ENCODE data around the gene LMTK3.

The LMTK3 gene

DNA sequence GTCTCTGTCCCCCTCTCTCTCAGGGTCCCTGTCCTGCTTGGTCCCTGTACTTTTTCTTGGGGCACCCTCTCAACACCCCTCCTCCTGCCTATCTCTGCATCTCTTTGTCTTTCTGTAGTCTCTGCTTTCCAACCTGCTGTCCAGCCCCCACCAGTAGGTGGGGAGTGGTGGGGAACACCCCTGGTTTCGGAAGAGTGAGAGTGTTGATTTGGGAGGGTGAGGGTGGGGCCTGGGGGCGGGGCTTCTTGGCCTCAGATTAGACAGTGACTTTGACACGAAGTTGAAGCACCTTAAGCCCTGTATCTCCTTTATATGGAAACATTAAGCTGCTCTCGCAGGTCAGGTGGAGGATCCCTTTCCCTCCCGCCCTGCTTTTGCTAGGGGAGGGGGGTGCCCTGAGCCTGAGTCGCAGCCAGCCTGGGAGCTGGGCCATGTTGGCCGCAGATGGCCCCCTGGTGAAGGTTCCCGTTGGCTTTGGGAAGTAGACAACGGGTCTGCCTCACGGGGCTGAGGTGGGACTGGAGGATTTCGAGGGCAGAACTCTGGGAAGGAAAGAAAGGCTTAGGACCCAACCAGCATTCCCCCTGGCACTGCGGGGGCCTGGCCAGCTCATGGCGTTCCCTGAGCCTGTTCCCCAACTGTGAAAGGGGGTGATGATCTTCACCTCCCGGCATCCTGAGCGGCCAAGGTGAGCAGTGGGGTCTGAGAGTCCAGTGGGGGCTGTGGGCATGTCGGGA lies 56.3 kb downstream of the LMTK3 start, which contains the start of gene KCNJ14:
TSS of gene KCNJ14 (plus strand) at position 404 of the 737 bp plus-strand sequence. CDS start 6,151 bp downstream, outside the sequence.
- Histone ChIP-seq H3K9ac (ENCODE audit: low read length) (no peak within 1 kb of the TSS), H3K4me1 (ENCODE audit: control insufficient read depth, insufficient read depth, low read depth, low read length) (peaks cover 4% of the 10 kb centered on the region), H3K4me2 (ENCODE audit: low read length, poor library complexity, severe bottlenecking) (no peak within 1 kb of the TSS), H4K91ac (ENCODE audit: low read length) (no peak within 1 kb of the TSS), H2AFZ (ENCODE audit: low read depth, low read length) (no peak within 1 kb of the TSS), H2BK120ac (ENCODE audit: low read depth, low read length) (no peak within 1 kb of the TSS), H2BK5ac (ENCODE audit: low read depth, low read length, poor library complexity, severe bottlenecking) (no peak within 1 kb of the TSS), H2AK5ac (ENCODE audit: low read length, severe bottlenecking) (no peak within 1 kb of the TSS), H3K36me3 (ENCODE audit: control insufficient read depth in 1 of 2, insufficient read depth in 2 of 2, low read depth in 1 of 2, low read length in 2 of 2) (peaks cover 56 to 68% of the 10 kb centered on the region in 2 experiments), H2BK12ac (ENCODE audit: low read length in 2 of 2) (no peak within 1 kb of the TSS), H3K4ac (ENCODE audit: low read depth in 1 of 2, low read length in 2 of 2) (no peak within 1 kb of the TSS), H3K27ac (ENCODE audit: low read length, poor library complexity, severe bottlenecking) (no peak within 1 kb of the TSS), H3K14ac (ENCODE audit: low read length in 2 of 2) (no peak within 1 kb of the TSS), H3K18ac (ENCODE audit: low read depth in 1 of 2, low read length in 2 of 2) (no peak within 1 kb of the TSS), H3K4me3 (ENCODE audit: insufficient read depth in 1 of 2, low read depth in 1 of 2, low read length in 2 of 2) (no peak within 1 kb of the TSS), H3K27me3 (ENCODE audit: control insufficient read depth in 1 of 2, insufficient read depth in 1 of 2, low read length in 2 of 2) (no peaks in the 10 kb centered on the region), H3K9me3 (ENCODE audit: control insufficient read depth, low read length) (no peaks in the 10 kb centered on the region), H3K79me1 (replicated peaks; ENCODE audit: low read length, poor library complexity, severe bottlenecking) (peaks cover 51% of the 10 kb centered on the region), H2BK15ac (ENCODE audit: low read depth, poor library complexity, severe bottlenecking) (no peak within 1 kb of the TSS), H4K8ac (ENCODE audit: low read length) (no peak within 1 kb of the TSS), H3K23ac (ENCODE audit: low read length in 2 of 2) (no peak within 1 kb of the TSS)
- DNase-seq: no peak
- 91% methylated on average over 13 of the region's 16 CpGs for WGBS

DNA sequence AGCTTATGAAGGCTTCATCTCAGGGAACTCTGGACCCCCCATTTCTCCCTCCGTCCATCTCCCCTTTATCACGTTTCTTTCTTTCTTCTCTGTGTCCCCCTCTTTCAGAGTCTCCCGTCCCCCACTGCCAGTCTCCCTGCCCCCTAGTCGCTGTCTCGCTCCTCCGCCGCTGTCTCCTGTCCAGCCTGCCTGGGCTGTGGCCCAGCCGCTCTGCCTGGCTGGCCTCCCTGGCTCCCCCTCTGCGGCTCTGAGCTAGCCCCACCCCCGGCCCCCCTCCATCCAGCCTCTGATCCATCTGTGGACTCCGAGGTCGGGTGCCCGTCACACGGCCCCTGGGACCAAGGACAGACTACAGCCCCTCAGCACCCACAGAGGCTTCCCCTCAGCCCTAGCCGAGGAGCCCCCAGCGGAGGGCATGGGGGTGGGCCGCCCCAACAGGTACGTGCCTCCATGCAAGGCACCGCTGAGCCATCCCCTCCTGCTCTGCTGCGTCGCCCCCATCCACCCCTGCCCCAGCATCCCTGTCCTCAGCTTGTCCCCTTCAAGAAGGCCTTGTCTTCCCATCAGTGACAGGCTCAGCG lies 57.4 kb downstream of the LMTK3 start:
- Histone ChIP-seq H2BK120ac (ENCODE audit: low read depth, low read length) (no peak overlapping the region), H2BK12ac (ENCODE audit: low read length in 2 of 2) (no peak overlapping the region), H3K36me3 (ENCODE audit: control insufficient read depth in 1 of 2, insufficient read depth in 2 of 2, low read depth in 1 of 2, low read length in 2 of 2) (peaks cover 67 to 79% of the 10 kb centered on the region in 2 experiments), H2BK5ac (ENCODE audit: low read depth, low read length, poor library complexity, severe bottlenecking) (no peak overlapping the region), H3K27ac (ENCODE audit: low read length, poor library complexity, severe bottlenecking) (no peak overlapping the region), H3K23ac (ENCODE audit: low read length in 2 of 2) (no peak overlapping the region), H2AK5ac (ENCODE audit: low read length, severe bottlenecking) (no peak overlapping the region), H3K14ac (ENCODE audit: low read length in 2 of 2) (no peak overlapping the region), H2AFZ (ENCODE audit: low read depth, low read length) (no peak overlapping the region), H4K8ac (ENCODE audit: low read length) (no peak overlapping the region), H3K9ac (ENCODE audit: low read length) (no peak overlapping the region), H3K4me1 (ENCODE audit: control insufficient read depth, insufficient read depth, low read depth, low read length) (peaks cover 4% of the 10 kb centered on the region), H3K9me3 (ENCODE audit: control insufficient read depth, low read length) (no peaks in the 10 kb centered on the region), H3K4me3 (ENCODE audit: insufficient read depth in 1 of 2, low read depth in 1 of 2, low read length in 2 of 2) (no peak overlapping the region), H2BK15ac (ENCODE audit: low read depth, poor library complexity, severe bottlenecking) (no peak overlapping the region), H3K18ac (ENCODE audit: low read depth in 1 of 2, low read length in 2 of 2) (no peak overlapping the region), H4K91ac (ENCODE audit: low read length) (no peak overlapping the region), H3K4me2 (ENCODE audit: low read length, poor library complexity, severe bottlenecking) (no peak overlapping the region), H3K27me3 (ENCODE audit: control insufficient read depth in 1 of 2, insufficient read depth in 1 of 2, low read length in 2 of 2) (no peaks in the 10 kb centered on the region), H3K79me1 (replicated peaks; ENCODE audit: low read length, poor library complexity, severe bottlenecking) (peaks cover 60% of the 10 kb centered on the region), H3K4ac (ENCODE audit: low read depth in 1 of 2, low read length in 2 of 2) (no peak overlapping the region)
- no peak for DNase-seq
- WGBS: 96% methylated on average over 21 of the region's 22 CpGs

DNA sequence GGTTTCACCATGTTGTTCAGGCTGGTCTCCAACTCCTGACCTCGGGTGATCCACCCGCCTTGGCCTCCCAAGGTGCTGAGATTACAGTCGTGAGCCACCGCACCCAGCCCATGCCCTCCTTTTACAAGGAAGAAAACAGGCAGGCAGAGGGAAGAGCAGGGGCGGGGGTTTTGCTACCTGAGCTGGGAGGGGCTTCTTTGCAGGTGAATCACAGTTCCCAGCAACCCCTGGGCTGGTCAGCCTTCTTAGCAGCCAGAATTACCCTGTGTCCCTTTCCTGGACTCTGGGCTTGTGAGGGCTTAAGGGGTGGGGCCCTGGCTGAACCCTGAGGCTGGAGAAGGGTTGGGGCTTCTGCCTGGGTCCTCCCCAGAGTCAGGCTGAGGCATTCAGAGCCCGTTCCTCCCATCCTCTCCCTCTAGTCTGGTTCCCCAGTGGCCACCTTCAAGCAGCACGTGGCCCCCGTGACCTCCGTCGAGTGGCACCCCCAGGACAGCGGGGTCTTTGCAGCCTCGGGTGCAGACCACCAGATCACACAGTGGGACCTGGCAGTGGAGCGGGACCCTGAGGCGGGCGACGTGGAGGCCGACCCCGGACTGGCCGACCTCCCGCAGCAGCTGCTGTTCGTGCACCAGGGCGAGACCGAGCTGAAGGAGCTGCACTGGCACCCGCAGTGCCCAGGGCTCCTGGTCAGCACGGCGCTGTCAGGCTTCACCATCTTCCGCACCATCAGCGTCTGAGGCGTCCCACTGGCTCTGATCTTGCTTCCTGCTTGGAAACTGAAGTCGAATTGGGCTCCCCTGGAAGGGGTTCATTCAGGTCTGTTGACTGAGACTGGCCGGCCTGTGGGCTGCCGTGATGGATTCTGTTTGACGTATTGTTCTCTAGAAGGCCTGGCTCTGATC lies 59.1 kb downstream of the LMTK3 start:
- H3K79me1 ChIP-seq (replicated peaks; ENCODE audit: low read length, poor library complexity, severe bottlenecking): peaks cover 66% of the 10 kb centered on the region
- H4K91ac ChIP-seq (ENCODE audit: low read length): no peak overlapping the region
- H2BK12ac ChIP-seq (ENCODE audit: low read length in 2 of 2): no peak overlapping the region
- DNase-seq: no peak
- H2AK5ac ChIP-seq (ENCODE audit: low read length, severe bottlenecking): no peak overlapping the region
- H3K4me1 ChIP-seq (ENCODE audit: control insufficient read depth, insufficient read depth, low read depth, low read length): peaks cover 4% of the 10 kb centered on the region
- H3K4me3 ChIP-seq (ENCODE audit: insufficient read depth in 1 of 2, low read depth in 1 of 2, low read length in 2 of 2): no peak overlapping the region
- no peak overlapping the region for H3K4me2 ChIP-seq (ENCODE audit: low read length, poor library complexity, severe bottlenecking)
- no peak overlapping the region for H3K23ac ChIP-seq (ENCODE audit: low read length in 2 of 2)
- no peak overlapping the region for H3K9ac ChIP-seq (ENCODE audit: low read length)
- no peak overlapping the region for H4K8ac ChIP-seq (ENCODE audit: low read length)
- no peak overlapping the region for H3K18ac ChIP-seq (ENCODE audit: low read depth in 1 of 2, low read length in 2 of 2)
- no peak overlapping the region for H2BK15ac ChIP-seq (ENCODE audit: low read depth, poor library complexity, severe bottlenecking)
- no peak overlapping the region for H3K4ac ChIP-seq (ENCODE audit: low read depth in 1 of 2, low read length in 2 of 2)
- H2AFZ ChIP-seq (ENCODE audit: low read depth, low read length): no peak overlapping the region
- peaks cover 82 to 89% of the 10 kb centered on the region in 2 experiments for H3K36me3 ChIP-seq (ENCODE audit: control insufficient read depth in 1 of 2, insufficient read depth in 2 of 2, low read depth in 1 of 2, low read length in 2 of 2)
- no peaks in the 10 kb centered on the region for H3K27me3 ChIP-seq (ENCODE audit: control insufficient read depth in 1 of 2, insufficient read depth in 1 of 2, low read length in 2 of 2)
- H3K14ac ChIP-seq (ENCODE audit: low read length in 2 of 2): no peak overlapping the region
- no peak overlapping the region for H3K27ac ChIP-seq (ENCODE audit: low read length, poor library complexity, severe bottlenecking)
- H2BK120ac ChIP-seq (ENCODE audit: low read depth, low read length): no peak overlapping the region
- 94% methylated on average over 33 of the region's 33 CpGs for WGBS
- no peak overlapping the region for H2BK5ac ChIP-seq (ENCODE audit: low read depth, low read length, poor library complexity, severe bottlenecking)
- no peaks in the 10 kb centered on the region for H3K9me3 ChIP-seq (ENCODE audit: control insufficient read depth, low read length)

DNA sequence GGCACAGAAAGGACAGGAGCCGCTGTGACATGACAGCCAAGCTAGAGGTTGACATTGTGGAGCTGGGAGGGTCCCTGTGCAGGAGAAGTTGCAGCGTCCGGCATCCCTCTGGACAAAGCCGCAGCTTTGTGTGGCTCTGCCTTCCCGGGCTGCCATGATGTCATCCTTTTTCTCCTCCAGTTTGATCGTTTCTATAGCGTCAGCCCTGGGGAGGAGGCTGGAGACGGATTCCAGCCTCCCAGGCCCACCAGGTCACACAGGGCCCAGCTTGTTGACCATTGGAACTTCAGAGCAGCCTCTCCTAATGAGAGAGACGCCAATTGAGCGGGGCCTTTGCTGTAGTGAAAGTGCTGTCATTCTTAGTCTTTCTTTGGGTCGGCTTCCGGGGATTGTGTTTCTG lies 60.0 kb downstream of the LMTK3 start:
- Histone ChIP-seq H3K36me3 (ENCODE audit: control insufficient read depth in 1 of 2, insufficient read depth in 2 of 2, low read depth in 1 of 2, low read length in 2 of 2) (peaks cover 83 to 88% of the 10 kb centered on the region in 2 experiments), H3K18ac (ENCODE audit: low read depth in 1 of 2, low read length in 2 of 2) (no peak overlapping the region), H2AK5ac (ENCODE audit: low read length, severe bottlenecking) (no peak overlapping the region), H3K4me2 (ENCODE audit: low read length, poor library complexity, severe bottlenecking) (no peak overlapping the region), H3K9me3 (ENCODE audit: control insufficient read depth, low read length) (no peaks in the 10 kb centered on the region), H3K4ac (ENCODE audit: low read depth in 1 of 2, low read length in 2 of 2) (no peak overlapping the region), H3K4me1 (ENCODE audit: control insufficient read depth, insufficient read depth, low read depth, low read length) (peaks cover 7% of the 10 kb centered on the region), H2BK120ac (ENCODE audit: low read depth, low read length) (no peak overlapping the region), H3K27ac (ENCODE audit: low read length, poor library complexity, severe bottlenecking) (no peak overlapping the region), H3K14ac (ENCODE audit: low read length in 2 of 2) (no peak overlapping the region), H3K27me3 (ENCODE audit: control insufficient read depth in 1 of 2, insufficient read depth in 1 of 2, low read length in 2 of 2) (no peaks in the 10 kb centered on the region), H4K8ac (ENCODE audit: low read length) (no peak overlapping the region), H2AFZ (ENCODE audit: low read depth, low read length) (no peak overlapping the region), H4K91ac (ENCODE audit: low read length) (no peak overlapping the region), H3K79me1 (replicated peaks; ENCODE audit: low read length, poor library complexity, severe bottlenecking) (peaks cover 65% of the 10 kb centered on the region), H3K23ac (ENCODE audit: low read length in 2 of 2) (no peak overlapping the region), H2BK5ac (ENCODE audit: low read depth, low read length, poor library complexity, severe bottlenecking) (no peak overlapping the region), H3K9ac (ENCODE audit: low read length) (no peak overlapping the region), H3K4me3 (ENCODE audit: insufficient read depth in 1 of 2, low read depth in 1 of 2, low read length in 2 of 2) (no peak overlapping the region), H2BK12ac (ENCODE audit: low read length in 2 of 2) (no peak overlapping the region), H2BK15ac (ENCODE audit: low read depth, poor library complexity, severe bottlenecking) (no peak overlapping the region)
- WGBS: 84% methylated on average over 12 of the region's 12 CpGs
- no peak for DNase-seq

All from mesenchymal stem cell (in vitro differentiated cells and primary cell).